Prostate gland (tissue), 2 donors: ENCODE measurements around the gene ANKRD45. TPM values are rescaled to one million over a fixed set of nuclear protein-coding genes. Genes with fewer than 3 reads are reported as not detected.
"Not testable (repeated sequence)": the region's sequence is repeated elsewhere in the genome, so short reads cannot be mapped to it uniquely, and the experiment has no call there.

Experiments used
- DNase-seq: peaks from one replicate; pipeline ENCODE4 v3.0.0-alpha.2; 2019; ENCODE audit warnings: low spot score
- H3K27ac ChIP-seq, 2 donors: fragments of 200-600 bp; sonication (generic); 2 replicates each; pipeline ENCODE4 v1.5.1; 2017 to 2019
- H3K27me3 ChIP-seq: fragments of 200-600 bp; sonication (generic); replicated peaks from 2 replicates; pipeline ENCODE4 v1.5.1; 2019; ENCODE audit not compliant: insufficient read depth
- H3K36me3 ChIP-seq, 2 donors: fragments of 200-600 bp; sonication (generic); 1 replicate in 1 of 2; 2 replicates in 1 of 2; pipeline versions ENCODE4 v1.5.1 to v1.8.1; 2017 to 2019
- H3K4me1 ChIP-seq: fragments of 200-600 bp; sonication (generic); replicated peaks from 2 replicates; pipeline ENCODE4 v1.5.1; 2019
- H3K4me3 ChIP-seq, 2 donors: fragments of 200-600 bp; sonication (generic); 2 replicates each; pipeline ENCODE4 v1.5.1; 2017 to 2019
- H3K9me3 ChIP-seq: fragments of 200-600 bp; sonication (generic); 2 replicates; pipeline ENCODE4 v1.5.1; 2017
- CTCF ChIP-seq, 4 experiments: fragments of 200-600 bp in 2 of 4; fragments of 450-650 bp in 2 of 4; sonication (generic) in 2 of 4; IDR thresholded peaks; 1 replicate in 3 of 4; 2 replicates in 1 of 4; pipeline ENCODE4 v1.5.1; 2016 to 2019; ENCODE audit warnings: antibody characterized with exemption in 4 of 4, mild to moderate bottlenecking in 2 of 4, moderate library complexity in 2 of 4
- POLR2A ChIP-seq: fragments of 450-650 bp; IDR thresholded peaks from one replicate; pipeline ENCODE4 v1.6.1; 2016; ENCODE audit warnings: antibody characterized with exemption, mild to moderate bottlenecking
- POLR2AphosphoS5 ChIP-seq: sonication (generic); formaldehyde crosslinking; IDR thresholded peaks from one replicate; pipeline ENCODE4 v1.6.1; 2017; ENCODE audit warnings: antibody characterized with exemption
- WGBS: methylation state at CpG from one replicate; pipeline ENCODE4 v1.1.5; 2018; 5-methylcytosine and 5-hydroxymethylcytosine counted together
- intact Hi-C: fragments of 100-400 bp; cut with DNase I; formaldehyde crosslinking; loops from one replicate; pipeline ENCODE4 v1.14.2; 2022
- total RNA-seq, 2 donors: library from RNA; depleted of rRNA; stranded (reverse); fragments of >200 nt; gene quantifications; one replicate each; pipeline ENCODE4 v1.1.0, GENCODE V29; 2016

The ANKRD45 gene
- total RNA-seq, 2 donors from 2014 or later, result 2.3 TPM; not detected in 1

- TF ChIP-seq CTCF (IDR thresholded peaks at IDR 0.05) (no peak), POLR2A (no peak), POLR2AphosphoS5 (no peak)
- H3K9me3 ChIP-seq, result no peaks in the 10 kb centered on the region
- WGBS, result 56% methylated on average over 3 of the region's 3 CpGs
- no peak overlapping the region for H3K4me3 ChIP-seq
- H3K27ac ChIP-seq, result no peak overlapping the region
- no peaks in the 10 kb centered on the region for H3K36me3 ChIP-seq
- no peaks in the 10 kb centered on the region for H3K27me3 ChIP-seq
- DNase-seq, result no peak
- intact Hi-C loops, result no loop called here
- no peaks in the 10 kb centered on the region for H3K4me1 ChIP-seq
These were observed 23.0 kb downstream of the ANKRD45 start for GRCh38 chr1:173646656-173647055.

GRCh38 chr1:173642450-173643139 is 27.1 kb downstream of the ANKRD45 start:
- DNase-seq, H3K4me1 ChIP-seq, intact Hi-C loops, H3K36me3 ChIP-seq, H3K27me3 ChIP-seq, H3K9me3 ChIP-seq, H3K27ac ChIP-seq, H3K4me3 ChIP-seq: not testable (repeated sequence)
- WGBS, result 95% methylated on average over 4 of the region's 4 CpGs

- H3K4me3 ChIP-seq, result no peak overlapping the region
- H3K36me3 ChIP-seq, result no peaks in the 10 kb centered on the region
- WGBS, result 39% methylated on average over 2 of the region's 2 CpGs
- no peaks in the 10 kb centered on the region for H3K9me3 ChIP-seq
- intact Hi-C loops, result no loop called here
- H3K4me1 ChIP-seq, result no peaks in the 10 kb centered on the region
- TF ChIP-seq POLR2AphosphoS5, result no peak
- no peak for TF ChIP-seq CTCF (IDR thresholded peaks at IDR 0.05)
- TF ChIP-seq POLR2A, result no peak
- no peaks in the 10 kb centered on the region for H3K27me3 ChIP-seq
- H3K27ac ChIP-seq, result no peak overlapping the region
- DNase-seq, result no peak
These were observed 30.5 kb downstream of the ANKRD45 start for GRCh38 chr1:173639102-173639501.

GRCh38 chr1:173638043-173639021 is 31.3 kb downstream of the ANKRD45 start:
- Histone ChIP-seq H3K27me3 (no peaks in the 10 kb centered on the region), H3K9me3 (no peaks in the 10 kb centered on the region), H3K4me3 (no peak overlapping the region), H3K36me3 (no peaks in the 10 kb centered on the region), H3K27ac (no peak overlapping the region), H3K4me1 (no peaks in the 10 kb centered on the region)
- 83% methylated on average over 12 of the region's 12 CpGs for WGBS
- intact Hi-C loops, result no loop called here
- TF ChIP-seq CTCF (IDR thresholded peaks at IDR 0.05), result no peak
- no peak for TF ChIP-seq POLR2AphosphoS5
- no peak for TF ChIP-seq POLR2A
- no peak for DNase-seq

- DNase-seq, intact Hi-C loops, H3K36me3 ChIP-seq, H3K9me3 ChIP-seq, H3K27me3 ChIP-seq, H3K4me1 ChIP-seq, H3K27ac ChIP-seq, H3K4me3 ChIP-seq: not testable (repeated sequence)
- 90% methylated on average over 6 of the region's 6 CpGs for WGBS
These were observed 32.2 kb downstream of the ANKRD45 start for GRCh38 chr1:173637236-173638042.
